Astrocyte (in vitro differentiated cells and primary cell): ENCODE data around the gene PHC3. TPM values are rescaled to one million over a fixed set of nuclear protein-coding genes. Genes with fewer than 3 reads are reported as not detected.

Source experiments
- DNase-seq: peaks from one replicate; pipeline ENCODE4 v3.0.0-alpha.2; 2010; ENCODE audit warnings: low read depth
- FAIRE-seq: peaks from 2 replicates; lab custom pipeline; 2011; peaks lifted over from hg19 to GRCh38; lab: Jason Lieb, UNC
- H2AFZ ChIP-seq: 2 replicates; pipeline ENCODE4 v1.6.0; 2012; ENCODE audit warnings: low read depth, low read length, inconsistent platforms
- H3K27ac ChIP-seq: 2 replicates; pipeline ENCODE4 v1.5.1; 2011; ENCODE audit warnings: low read depth, low read length, inconsistent platforms
- H3K27me3 ChIP-seq: 2 replicates; pipeline ENCODE4 v1.6.0; 2011; ENCODE audit warnings: low read length, inconsistent platforms; ENCODE audit not compliant: insufficient read depth
- H3K36me3 ChIP-seq: 2 replicates; pipeline ENCODE4 v1.5.1; 2011; ENCODE audit warnings: low read length, inconsistent platforms; ENCODE audit not compliant: insufficient read depth
- H3K4me1 ChIP-seq: 2 replicates; pipeline ENCODE4 v1.5.1; 2011; ENCODE audit warnings: low read length, inconsistent platforms; ENCODE audit not compliant: insufficient read depth
- H3K4me2 ChIP-seq: 2 replicates; pipeline ENCODE4 v1.6.0; 2012; ENCODE audit warnings: low read length, inconsistent platforms
- H3K4me3 ChIP-seq: 2 replicates; pipeline ENCODE4 v1.5.1; 2011; ENCODE audit warnings: low read depth, mild to moderate bottlenecking, low read length, inconsistent platforms; ENCODE audit not compliant: insufficient read depth
- H3K79me2 ChIP-seq: 2 replicates; pipeline ENCODE4 v1.6.0; 2012; ENCODE audit warnings: mild to moderate bottlenecking, low read length, inconsistent platforms; ENCODE audit not compliant: insufficient read depth
- H3K9ac ChIP-seq: 2 replicates; pipeline ENCODE4 v1.6.0; 2012; ENCODE audit warnings: mild to moderate bottlenecking, low read length, inconsistent platforms
- H3K9me3 ChIP-seq: 2 replicates; pipeline ENCODE4 v1.5.1; 2012; ENCODE audit warnings: low read depth, mild to moderate bottlenecking, low read length, inconsistent platforms; ENCODE audit not compliant: insufficient read depth
- H4K20me1 ChIP-seq: 2 replicates; pipeline ENCODE4 v1.6.0; 2012; ENCODE audit warnings: low read length, inconsistent platforms; ENCODE audit not compliant: insufficient read depth
- H3K27ac Mint-ChIP-seq: one replicate; pipeline ENCODE4 v1.8.0; 2021; ENCODE audit warnings: mild to moderate bottlenecking, mixed read lengths; ENCODE audit not compliant: unreplicated experiment
- H3K27me3 Mint-ChIP-seq: one replicate; pipeline ENCODE4 v1.8.0; 2021; ENCODE audit warnings: low read depth, mixed read lengths; ENCODE audit not compliant: unreplicated experiment
- H3K36me3 Mint-ChIP-seq: one replicate; pipeline ENCODE4 v1.8.0; 2021; ENCODE audit warnings: low read depth, mixed read lengths; ENCODE audit not compliant: unreplicated experiment
- H3K4me1 Mint-ChIP-seq: one replicate; pipeline ENCODE4 v1.8.0; 2021; ENCODE audit warnings: low read depth, mixed read lengths; ENCODE audit not compliant: unreplicated experiment
- H3K4me3 Mint-ChIP-seq: one replicate; pipeline ENCODE4 v1.8.0; 2021; ENCODE audit warnings: mild to moderate bottlenecking, moderate library complexity, mixed read lengths; ENCODE audit not compliant: unreplicated experiment
- H3K9me3 Mint-ChIP-seq: one replicate; pipeline ENCODE4 v1.8.0; 2021; ENCODE audit warnings: mild to moderate bottlenecking, mixed read lengths; ENCODE audit not compliant: unreplicated experiment
- CTCF ChIP-seq: IDR thresholded peaks from 2 replicates; pipeline ENCODE4 v1.5.1; 2011; ENCODE audit warnings: low read depth, mild to moderate bottlenecking, inconsistent platforms, low read length, moderate library complexity; ENCODE audit not compliant: insufficient read depth
- EZH2 ChIP-seq: IDR thresholded peaks from 2 replicates; pipeline ENCODE4 v1.6.1; 2012; ENCODE audit warnings: mild to moderate bottlenecking, low read length, inconsistent platforms; ENCODE audit not compliant: insufficient read depth
- total RNA-seq: library from RNA; stranded (reverse); gene quantifications from 2 replicates; pipeline ENCODE4 v1.2.1, GENCODE V29; 2021

PHC3 gene
- total RNA-seq, 1 donor from 2014 or later: 40.8 TPM

GRCh38 chr3:170189398-170190256 lies 8.1 kb upstream of the PHC3 start:
- Mint-ChIP-seq H3K27ac (no peak overlapping the region), H3K9me3 (no peaks in the 10 kb centered on the region), H3K27me3 (no peaks in the 10 kb centered on the region), H3K4me3 (no peak overlapping the region), H3K4me1 (peaks cover 5% of the 10 kb centered on the region), H3K36me3 (peaks cover 2% of the 10 kb centered on the region)
- DNase-seq (no peak), FAIRE-seq (no peak)
- Histone ChIP-seq H3K27ac (no peak overlapping the region), H3K27me3 (no peaks in the 10 kb centered on the region), H3K36me3 (no peaks in the 10 kb centered on the region), H4K20me1 (no peaks in the 10 kb centered on the region), H3K9me3 (no peaks in the 10 kb centered on the region), H3K79me2 (no peaks in the 10 kb centered on the region), H3K4me1 (no peaks in the 10 kb centered on the region), H2AFZ (peak overlapping the region; percentile 44), H3K9ac (no peak overlapping the region), H3K4me2 (peak overlapping the region; percentile 54), H3K4me3 (no peak overlapping the region)
- no peak for TF ChIP-seq CTCF
- no peak for TF ChIP-seq EZH2

GRCh38 chr3:170180079-170180907 lies 1.2 kb downstream of the PHC3 start:
- peak overlapping the region; percentile 92 for H3K4me3 Mint-ChIP-seq
- H2AFZ ChIP-seq: peak overlapping the region; percentile 92
- H3K4me1 Mint-ChIP-seq: peaks cover 8% of the 10 kb centered on the region
- H3K9me3 Mint-ChIP-seq: no peaks in the 10 kb centered on the region
- peaks cover 18% of the 10 kb centered on the region for H3K4me1 ChIP-seq
- peak overlapping the region; percentile 93 for H3K27ac ChIP-seq
- peak overlapping the region; percentile 95 for H3K9ac ChIP-seq
- peak overlapping the region; percentile 80 for H3K4me3 ChIP-seq
- H3K9me3 ChIP-seq: no peaks in the 10 kb centered on the region
- H3K27ac Mint-ChIP-seq: peak overlapping the region; percentile 48
- H4K20me1 ChIP-seq: peaks cover 23% of the 10 kb centered on the region
- no peaks in the 10 kb centered on the region for H3K27me3 Mint-ChIP-seq
- no peaks in the 10 kb centered on the region for H3K27me3 ChIP-seq
- peaks cover 17% of the 10 kb centered on the region for H3K36me3 ChIP-seq
- FAIRE-seq (no peak), DNase-seq (peak; percentile 7)
- peaks cover 5% of the 10 kb centered on the region for H3K36me3 Mint-ChIP-seq
- no peak for TF ChIP-seq EZH2
- no peak for TF ChIP-seq CTCF
- peak overlapping the region; percentile 93 for H3K4me2 ChIP-seq
- peaks cover 54% of the 10 kb centered on the region for H3K79me2 ChIP-seq
